H1 (cell line): ENCODE data around the gene WBP1L. TPM values are rescaled to one million over a fixed set of nuclear protein-coding genes. Genes with fewer than 3 reads are reported as not detected.

Experiments
- ASH2L ChIP-seq: fragments of 200-600, 300-600 bp; sonication (generic); IDR thresholded peaks from one replicate; pipeline ENCODE4 v1.7.1; 2017; ENCODE audit warnings: low read length
- CHD2 ChIP-seq: IDR thresholded peaks from 2 replicates; pipeline ENCODE4 v1.6.1; 2012; ENCODE audit warnings: low read length, improper control_type of control experiment
- CHD7 ChIP-seq: fragments of 300-600 bp; sonication (generic); IDR thresholded peaks from 2 replicates; pipeline ENCODE4 v1.7.1; 2012; ENCODE audit warnings: low read length, moderate library complexity, mild to moderate bottlenecking, inconsistent platforms; ENCODE audit not compliant: insufficient replicate concordance
- CTCF ChIP-seq, 3 experiments: IDR thresholded peaks; 1 replicate in 2 of 3; 2 replicates in 1 of 3; pipeline versions ENCODE4 v1.5.1 to v1.6.1; 2011; ENCODE audit warnings: low read length in 3 of 3, mild to moderate bottlenecking in 3 of 3, inconsistent platforms in 2 of 3, low read depth in 1 of 3, moderate library complexity in 1 of 3; ENCODE audit not compliant: insufficient read depth in 1 of 3; ENCODE audit errors: control extremely low read depth in 1 of 3
- KDM1A ChIP-seq: fragments of 200-600, 300-600 bp; sonication (generic); IDR thresholded peaks from 2 replicates; pipeline ENCODE4 v1.7.1; 2016; ENCODE audit warnings: mild to moderate bottlenecking, low read length, borderline replicate concordance
- POLR2AphosphoS5 ChIP-seq: IDR thresholded peaks from 2 replicates; pipeline ENCODE4 v1.6.1; 2011; ENCODE audit warnings: low read depth, low read length
- SP1 ChIP-seq: IDR thresholded peaks from 2 replicates; pipeline ENCODE4 v1.6.1; 2011; ENCODE audit warnings: low read depth, low read length
- TEAD4 ChIP-seq: IDR thresholded peaks from 2 replicates; pipeline ENCODE4 v1.6.1; 2012; ENCODE audit warnings: low read depth, low read length, inconsistent platforms, mixed read lengths
- polyA plus RNA-seq, 7 experiments: library from polyadenylated mRNA; depleted of rRNA in 3 of 7; stranded (reverse) in 5 of 7; unstranded in 2 of 7; fragments of >200 nt in 5 of 7; fragments of 200-250 nt in 2 of 7; gene quantifications; 1 replicate in 5 of 7; 2 replicates in 1 of 7; 4 replicates in 1 of 7; pipeline versions ENCODE4 v1.2.1 to v1.2.3, GENCODE V29; 2011 to 2013; ENCODE audit warnings: missing spikeins in 2 of 7, mixed read lengths in 2 of 7
- total RNA-seq: library from RNA; stranded (reverse); fragmentation: NEBNext Ultra II Directional; extraction: Animal tissue kit (Norgen Biotek cat#: 25700); gene quantifications from 2 replicates; pipeline ENCODE4 v1.2.1, GENCODE V29; 2021

The WBP1L gene
- total and polyA plus RNA-seq, 2 of the 8 experiments (the other 6 are each of a cell fraction or from before 2014, with no cell fraction given): 26.6 to 29.9 TPM

- no peak for TF ChIP-seq POLR2AphosphoS5
- TF ChIP-seq CHD2: no peak
- no peak for TF ChIP-seq TEAD4
- no peak for TF ChIP-seq ASH2L
- TF ChIP-seq CTCF (IDR thresholded peaks at IDR 0.05; ENCODE audit: control extremely low read depth in 1 of 3, insufficient read depth in 1 of 3, low read depth in 1 of 3, low read length in 3 of 3): no peak
- TF ChIP-seq CHD7: no peak
- TF ChIP-seq KDM1A: no peak
- TF ChIP-seq SP1: no peak
These were observed 39.2 kb downstream of the WBP1L start (continued) for GRCh38 chr10:102782673-102783551.
